GM12878 (cell line): ENCODE measurements around the gene RAB37. TPM values are rescaled to one million over a fixed set of nuclear protein-coding genes. Genes with fewer than 3 reads are reported as not detected.
A peak's percentile ranks its signal among the peaks of the same experiment; 100 is the strongest.

ENCODE experiments used
- ATAC-seq: fragments of 200-7000 bp; cut with Tn5 transposase; 3 replicates; pipeline ENCODE4 v1.9.1; 2020; ENCODE audit warnings: mild to moderate bottlenecking, moderate library complexity
- BruUV-seq: library from RNA; stranded (reverse); fragments of 400-500 nt; replicated peaks from 2 replicates; lab custom pipeline; 2021; lab: Mats Ljungman, UMichigan
- CTCF ChIA-PET: fragments of 300-600 bp; sonication (Branson Sonifier 250); formaldehyde crosslinking; extraction: SDS; loops from one replicate; lab custom pipeline; 2021; ENCODE audit warnings: inconsistent platforms; lab: Yijun Ruan, JAX
- POLR2A ChIA-PET: fragments of 350-600 bp; formaldehyde crosslinking; extraction: SDS; loops from one replicate; lab custom pipeline; 2021; ENCODE audit warnings: inconsistent platforms; lab: Charles Lee
- RAD21 ChIA-PET: fragments of 300-600 bp; sonication (Branson Sonifier 250); formaldehyde crosslinking; loops from one replicate; lab custom pipeline; 2023; ENCODE audit warnings: antibody characterized with exemption; ENCODE audit not compliant: unreplicated experiment; lab: Charles Lee
- SMC1A ChIA-PET: fragments of 300-600 bp; sonication (Branson Sonifier 250); formaldehyde crosslinking; loops from one replicate; lab custom pipeline; 2023; ENCODE audit not compliant: unreplicated experiment, uncharacterized antibody; lab: Charles Lee
- DNase-seq: peaks from one replicate; pipeline ENCODE4 v3.0.0-alpha.2; 2011; ENCODE audit warnings: low read depth, low spot score
- FAIRE-seq: peaks from 3 replicates; lab custom pipeline; 2011; peaks lifted over from hg19 to GRCh38; lab: Jason Lieb, UNC
- H2AFZ ChIP-seq: 2 replicates; pipeline ENCODE4 v1.6.0; 2011; ENCODE audit warnings: low read depth, low read length, control low read depth; ENCODE audit not compliant: control insufficient read depth
- H3K27ac ChIP-seq: 2 replicates; pipeline ENCODE4 v1.5.1; 2011; ENCODE audit warnings: control low read depth; ENCODE audit not compliant: control insufficient read depth, insufficient read depth
- H3K27me3 ChIP-seq, 2 experiments: replicated peaks in 1 of 2; 2 replicates each; pipeline versions ENCODE4 v1.6.0 to v1.6.1; 2011; ENCODE audit warnings: low read length in 1 of 2; ENCODE audit not compliant: control insufficient read depth in 2 of 2, insufficient read depth in 2 of 2
- H3K36me3 ChIP-seq, 2 experiments: 2 replicates each; pipeline ENCODE4 v1.5.1; 2011; ENCODE audit warnings: low read length in 1 of 2; ENCODE audit not compliant: control insufficient read depth in 2 of 2, insufficient read depth in 2 of 2
- H3K4me1 ChIP-seq: 2 replicates; pipeline ENCODE4 v1.6.1; 2011; ENCODE audit warnings: mild to moderate bottlenecking, low read length, moderate library complexity, mixed read lengths; ENCODE audit not compliant: control insufficient read depth, insufficient read depth
- H3K4me2 ChIP-seq: 2 replicates; pipeline ENCODE4 v1.6.0; 2011; ENCODE audit warnings: control low read depth; ENCODE audit not compliant: control insufficient read depth, insufficient read depth
- H3K4me3 ChIP-seq: fragments of 200-600 bp; sonication (generic); 2 replicates; pipeline ENCODE4 v1.5.1; 2016
- H3K79me2 ChIP-seq: 2 replicates; pipeline ENCODE4 v1.6.0; 2011; ENCODE audit warnings: low read length; ENCODE audit not compliant: control insufficient read depth, insufficient read depth
- H3K9ac ChIP-seq: 2 replicates; pipeline ENCODE4 v1.8.0; 2011; ENCODE audit warnings: low read length, control low read depth, mixed read lengths; ENCODE audit not compliant: control insufficient read depth, insufficient read depth
- H3K9me3 ChIP-seq: replicated peaks from 3 replicates; pipeline ENCODE4 v1.5.1; 2011; ENCODE audit warnings: mild to moderate bottlenecking, low read length; ENCODE audit not compliant: control insufficient read depth, insufficient read depth
- H4K20me1 ChIP-seq: 2 replicates; pipeline ENCODE4 v1.6.0; 2011; ENCODE audit not compliant: control insufficient read depth, insufficient read depth
- BACH1 ChIP-seq: fragments of 450-650 bp; IDR thresholded peaks from 2 replicates; pipeline ENCODE4 v1.6.1; 2017; ENCODE audit warnings: mild to moderate bottlenecking, borderline replicate concordance
- BCL11A ChIP-seq: IDR thresholded peaks from 2 replicates; pipeline ENCODE4 v1.6.1; 2011; ENCODE audit warnings: low read depth, low read length
- CREB1 ChIP-seq: IDR thresholded peaks from 2 replicates; pipeline ENCODE4 v1.6.1; 2012; ENCODE audit warnings: low read depth, mild to moderate bottlenecking, inconsistent platforms
- CREM ChIP-seq: IDR thresholded peaks from 2 replicates; pipeline ENCODE4 v1.6.1; 2014; ENCODE audit warnings: antibody characterized with exemption, low read depth
- E2F4 ChIP-seq: IDR thresholded peaks from 2 replicates; pipeline ENCODE4 v1.6.1; 2012; ENCODE audit warnings: low read depth, low read length, improper control_type of control experiment
- ELK1 ChIP-seq: IDR thresholded peaks from 2 replicates; pipeline ENCODE4 v1.6.1; 2012; ENCODE audit warnings: low read depth, low read length, improper control_type of control experiment
- FOXK2 ChIP-seq: fragments of 450-650 bp; IDR thresholded peaks from 2 replicates; pipeline ENCODE4 v1.6.1; 2017; ENCODE audit warnings: mild to moderate bottlenecking, moderate library complexity
- HDGF ChIP-seq: fragments of 450-650 bp; IDR thresholded peaks from 2 replicates; pipeline ENCODE4 v1.6.1; 2016; ENCODE audit warnings: antibody characterized with exemption
- LARP7 ChIP-seq: fragments of 450-650 bp; IDR thresholded peaks from 2 replicates; pipeline ENCODE4 v1.6.1; 2017; ENCODE audit warnings: mild to moderate bottlenecking
- MTA2 ChIP-seq: fragments of 450-650 bp; IDR thresholded peaks from 2 replicates; pipeline ENCODE4 v1.6.1; 2016; ENCODE audit warnings: low read depth, mild to moderate bottlenecking, moderate library complexity
- MTA3 ChIP-seq: IDR thresholded peaks from 2 replicates; pipeline ENCODE4 v1.6.1; 2012; ENCODE audit warnings: low read length, inconsistent platforms, borderline replicate concordance
- NFIC ChIP-seq: IDR thresholded peaks from 2 replicates; pipeline ENCODE4 v1.6.1; 2012; ENCODE audit warnings: low read depth, mild to moderate bottlenecking, inconsistent platforms, low read length, moderate library complexity
- NR2F1 ChIP-seq: fragments of 450-650 bp; conservative IDR thresholded peaks from 2 replicates; pipeline ENCODE4 v1.6.1; 2017; ENCODE audit warnings: mild to moderate bottlenecking
- POLR2AphosphoS5 ChIP-seq: IDR thresholded peaks from 2 replicates; pipeline ENCODE4 v1.6.1; 2011; ENCODE audit warnings: mild to moderate bottlenecking, low read length, inconsistent platforms
- RAD51 ChIP-seq: fragments of 450-650 bp; IDR thresholded peaks from 2 replicates; pipeline ENCODE4 v1.6.1; 2016; ENCODE audit warnings: moderate library complexity, mild to moderate bottlenecking, inconsistent platforms
- RFX5 ChIP-seq: IDR thresholded peaks from 2 replicates; pipeline ENCODE4 v1.6.1; 2011; ENCODE audit warnings: low read depth, low read length, improper control_type of control experiment
- RUNX3 ChIP-seq: IDR thresholded peaks from 2 replicates; pipeline ENCODE4 v1.6.1; 2012; ENCODE audit warnings: low read length, inconsistent platforms
- SIN3A ChIP-seq: IDR thresholded peaks from 2 replicates; pipeline ENCODE4 v1.6.1; 2012; ENCODE audit warnings: low read depth, low read length, improper control_type of control experiment
- TCF7 ChIP-seq: IDR thresholded peaks from 2 replicates; pipeline ENCODE4 v1.6.1; 2014; ENCODE audit warnings: antibody characterized with exemption, borderline replicate concordance
- USF1 ChIP-seq: IDR thresholded peaks from 2 replicates; pipeline ENCODE4 v1.6.1; 2011; ENCODE audit warnings: borderline replicate concordance, low read depth, mild to moderate bottlenecking, moderate library complexity, mixed read lengths, low read length; ENCODE audit not compliant: insufficient read depth; ENCODE audit errors: extremely low read length
- WRNIP1 ChIP-seq: IDR thresholded peaks from 2 replicates; pipeline ENCODE4 v1.6.1; 2011; ENCODE audit warnings: low read depth, low read length, improper control_type of control experiment, borderline replicate concordance
- ZNF207 ChIP-seq: fragments of 450-650 bp; IDR thresholded peaks from 2 replicates; pipeline ENCODE4 v1.6.1; 2014; ENCODE audit warnings: antibody characterized with exemption, mild to moderate bottlenecking, borderline replicate concordance
- ZNF217 ChIP-seq: fragments of 450-650 bp; IDR thresholded peaks from 2 replicates; pipeline ENCODE4 v1.6.1; 2017; ENCODE audit warnings: antibody characterized with exemption, mild to moderate bottlenecking
- WGBS: methylation state at CpG from one replicate; pipeline ENCODE4 v1.1.6; 2016; ENCODE audit warnings: low lambda C conversion rate; ENCODE audit not compliant: insufficient replicate concordance, insufficient coverage; ENCODE audit errors: missing lambda C conversion rate; 5-methylcytosine and 5-hydroxymethylcytosine counted together
- in situ Hi-C: fragments of 300-500 bp; cut with MboI; formaldehyde crosslinking; loops from 9 replicates; pipeline ENCODE4 v1.14.3; 2018; ENCODE audit warnings: mixed read lengths
- intact Hi-C: fragments of 100-400 bp; cut with micrococcal nuclease; formaldehyde crosslinking; loops from one replicate; pipeline ENCODE4 v1.14.2; 2022; ENCODE audit not compliant: unreplicated experiment
- polyA plus RNA-seq, 11 experiments: library from polyadenylated mRNA; depleted of rRNA in 4 of 11; unstranded in 6 of 11; stranded (reverse) in 5 of 11; fragments of >200 nt; fragmentation: Nextera tagmentation in 4 of 11; fragmentation: Illumina TruSeq in 1 of 11; extraction: Ambion mirVana in 4 of 11; extraction: Trizol in 1 of 11; gene quantifications; 1 replicate in 1 of 11; 2 replicates in 10 of 11; pipeline versions ENCODE4 v1.2.1 to v1.2.3, GENCODE V29; 2011 to 2016; ENCODE audit warnings: inconsistent platforms in 2 of 11, missing spikeins in 2 of 11, low read depth in 1 of 11
- total RNA-seq, 4 experiments: library from RNA; depleted of rRNA in 3 of 4; stranded (reverse); fragments of >200 nt in 3 of 4; fragmentation: Illumina TruSeq in 1 of 4; extraction: Trizol in 1 of 4; gene quantifications; 2 replicates each; pipeline versions ENCODE4 v1.2.1 to v1.2.3, GENCODE V29; 2013 to 2021

Gene RAB37
- total and polyA plus RNA-seq, 10 of the 15 experiments (the other 5 are each of a cell fraction or from before 2014, with no cell fraction given), result 0.48 to 5.6 (median 1.7) TPM

GRCh38 chr17:74742153-74742515, 5.1 kb downstream of the RAB37 start (continued):
- TF ChIP-seq NR2F1 (peak; percentile 39), RFX5 (no peak), SIN3A (no peak), ZNF217 (no peak), TCF7 (no peak), RUNX3 (peak; percentile 78), MTA3 (no peak; the same call in 1 of the 2 replicates), POLR2AphosphoS5 (no peak)

GRCh38 chr17:74742978-74743545, 6.0 kb downstream of the RAB37 start:
- in situ Hi-C loops, result loop anchor here (5.0 kb wide), 1 partner anchor 124 kb away; no protein-coding TSS in a partner anchor
- Histone ChIP-seq H3K79me2 (no peaks in the 10 kb centered on the region; the same call in 1 of the 2 replicates), H2AFZ (no peak overlapping the region), H3K36me3 (no peaks in the 10 kb centered on the region), H3K9me3 (no peaks in the 10 kb centered on the region), H3K27me3 (no peaks in the 10 kb centered on the region), H3K4me1 (peaks cover 38% of the 10 kb centered on the region), H3K9ac (no peak overlapping the region), H3K27ac (no peak overlapping the region), H3K4me2 (no peak overlapping the region), H4K20me1 (no peaks in the 10 kb centered on the region), H3K4me3 (no peak overlapping the region)
- SMC1A ChIA-PET, result interaction anchor here (0.9 to 2.0 kb wide), 6 partner anchors 28 to 119 kb away, joined by 3 to 16 read pairs (median 7); no protein-coding TSS in a partner anchor
- intact Hi-C loops, result no loop called here
- RAD21 ChIA-PET, result interaction anchor here (0.7 to 2.0 kb wide), 8 partner anchors 26 to 218 kb away, joined by 3 to 18 read pairs (median 3); partner anchors contain the start of gene NAT9
- POLR2A ChIA-PET, result interaction anchor here (0.6 kb wide), 1 partner anchor 219 kb away, joined by 6 read pairs; no protein-coding TSS in a partner anchor
- DNase-seq (no peak), FAIRE-seq (no peak), ATAC-seq (no peak)
- 94% methylated on average over 9 of the region's 9 CpGs for WGBS
- no TSS peak for BruUV-seq
- CTCF ChIA-PET, result interaction anchor here (1.0 to 2.8 kb wide), 13 partner anchors 8 to 218 kb away, joined by 3 to 41 read pairs (median 4); partner anchors contain the start of gene NAT9
- TF ChIP-seq CREM, result no peak
- no peak for TF ChIP-seq FOXK2
- TF ChIP-seq BCL11A, result no peak
- TF ChIP-seq E2F4, result no peak
- TF ChIP-seq USF1, result no peak
- TF ChIP-seq ELK1, result no peak
- TF ChIP-seq BACH1, result no peak
- no peak for TF ChIP-seq SIN3A
- TF ChIP-seq HDGF, result no peak
- no peak for TF ChIP-seq CREB1
- TF ChIP-seq WRNIP1, result no peak
- TF ChIP-seq NFIC, result no peak
- TF ChIP-seq LARP7, result no peak
- TF ChIP-seq RAD51, result no peak
- TF ChIP-seq MTA2, result no peak
- no peak for TF ChIP-seq ZNF207
